GM21367 (cell line): Measurements from ENCODE around the gene C15orf62.

Source experiments
- ATAC-seq: cut with Tn5 transposase; IDR thresholded peaks from one replicate; pipeline ENCODE4 v1.9.1; 2021; ENCODE audit not compliant: unreplicated experiment

Gene C15orf62, protein sequence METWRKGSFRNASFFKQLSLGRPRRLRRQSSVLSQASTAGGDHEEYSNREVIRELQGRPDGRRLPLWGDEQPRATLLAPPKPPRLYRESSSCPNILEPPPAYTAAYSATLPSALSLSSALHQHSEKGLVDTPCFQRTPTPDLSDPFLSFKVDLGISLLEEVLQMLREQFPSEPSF

DNA sequence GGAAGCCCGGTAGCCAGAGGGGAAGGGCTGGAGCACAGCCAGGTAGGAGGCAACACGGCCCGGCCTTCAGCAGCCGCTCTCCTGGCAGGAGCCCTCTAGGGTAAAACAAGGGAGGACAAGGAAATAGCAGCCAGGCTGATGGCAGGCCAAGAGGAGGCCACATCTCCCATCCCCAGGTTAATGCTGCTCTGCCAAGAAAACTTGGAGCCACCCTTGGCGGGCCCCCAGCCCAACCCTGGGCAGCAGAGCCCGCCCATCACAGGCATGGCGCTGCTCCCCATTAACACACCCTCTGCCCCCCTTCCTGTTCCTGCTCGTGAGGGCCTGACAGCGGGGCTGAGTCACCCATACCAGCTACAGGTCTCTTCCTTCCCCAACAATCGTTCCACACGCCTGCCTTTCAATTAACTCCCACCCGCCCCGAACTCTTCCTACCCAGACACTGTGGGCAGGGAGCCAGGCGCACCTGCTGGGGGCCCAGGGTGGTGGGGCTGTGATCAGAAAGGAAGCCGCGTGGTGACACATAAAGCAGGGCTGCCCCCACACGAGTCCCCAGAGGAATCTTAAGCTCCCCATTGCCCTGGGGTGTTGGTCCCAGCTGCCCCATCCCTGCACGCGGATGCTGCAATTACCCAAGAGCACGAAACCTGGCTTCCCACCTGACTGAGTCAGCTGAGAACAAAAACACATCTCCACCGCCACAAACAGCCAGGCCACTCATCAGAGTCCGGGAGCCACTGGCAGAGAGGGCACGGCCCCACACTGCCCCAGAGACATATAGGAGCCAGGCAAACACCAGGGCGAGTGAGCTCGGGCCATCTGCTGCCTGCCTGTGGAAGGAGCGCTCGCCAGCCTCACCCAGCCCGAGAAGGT, at the start of gene C15orf62:
C15orf62 (plus strand) TSS at position 707 of the 873 bp plus-strand sequence. CDS start 516 bp downstream, outside the sequence.
- peak; percentile 37 for ATAC-seq

- no peak for ATAC-seq
These were observed 48.1 kb upstream of the C15orf62 start for GRCh38 chr15:40721701-40722100.

DNA sequence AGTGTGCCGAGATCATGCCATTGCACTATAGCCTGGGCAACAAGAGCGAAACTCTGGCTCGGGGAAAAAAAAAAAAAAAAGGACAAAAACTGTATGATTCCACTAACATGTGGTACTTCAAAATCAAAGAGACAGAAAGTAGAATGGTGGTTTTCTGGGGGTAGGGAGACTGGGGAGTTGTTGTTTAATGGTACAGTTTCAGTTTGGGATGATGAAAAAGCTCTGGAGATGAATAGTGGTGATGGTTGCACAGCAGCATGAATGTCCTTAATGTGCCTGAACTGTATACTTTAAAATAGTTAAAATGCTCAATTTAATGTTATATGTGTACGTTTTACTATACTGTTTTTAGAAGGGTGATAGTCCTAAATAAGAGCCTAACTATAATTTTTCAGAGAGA, 47.4 kb upstream of the C15orf62 start:
- ATAC-seq, result no peak

DNA sequence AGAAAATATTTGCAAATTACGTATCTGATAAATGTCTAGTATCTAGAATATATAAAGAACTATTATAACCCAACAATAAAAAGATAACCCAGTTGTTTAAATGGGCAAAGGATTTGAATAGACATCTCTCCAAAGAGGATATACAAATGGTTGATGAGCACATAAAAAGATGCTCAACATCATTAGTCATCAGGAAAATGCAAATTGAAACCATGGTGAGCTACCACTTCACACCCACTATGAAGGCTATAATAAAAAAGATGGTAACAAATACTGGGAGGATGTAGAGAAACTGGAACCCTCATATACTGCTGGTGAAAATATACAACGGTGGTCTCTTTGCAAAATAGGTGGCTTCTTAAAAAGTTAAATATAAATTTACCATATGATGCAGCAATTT, 46.8 kb upstream of the C15orf62 start:
- ATAC-seq, result no peak

DNA sequence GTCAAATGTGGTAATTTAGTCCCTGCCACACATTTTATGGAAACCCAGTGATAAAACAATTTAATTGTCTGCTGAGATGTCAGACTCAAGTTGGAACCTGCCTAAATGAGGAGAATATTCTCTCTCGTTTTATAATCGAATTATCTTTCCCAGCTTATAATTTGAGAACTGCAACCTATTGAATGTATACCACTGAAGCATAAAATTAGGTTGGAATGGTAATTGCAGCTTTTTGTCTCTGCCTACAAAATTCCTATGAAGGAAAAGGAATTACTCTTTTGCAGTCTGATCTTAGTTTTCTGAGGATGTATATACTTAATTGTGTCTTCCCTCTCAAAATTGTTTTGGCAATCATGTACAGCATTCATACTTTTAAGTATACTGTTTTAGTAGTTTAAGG, 45.9 kb upstream of the C15orf62 start:
- no peak for ATAC-seq

GRCh38 chr15:40731034-40731433, 38.7 kb upstream of the C15orf62 start:
- ATAC-seq, result no peak

DNA sequence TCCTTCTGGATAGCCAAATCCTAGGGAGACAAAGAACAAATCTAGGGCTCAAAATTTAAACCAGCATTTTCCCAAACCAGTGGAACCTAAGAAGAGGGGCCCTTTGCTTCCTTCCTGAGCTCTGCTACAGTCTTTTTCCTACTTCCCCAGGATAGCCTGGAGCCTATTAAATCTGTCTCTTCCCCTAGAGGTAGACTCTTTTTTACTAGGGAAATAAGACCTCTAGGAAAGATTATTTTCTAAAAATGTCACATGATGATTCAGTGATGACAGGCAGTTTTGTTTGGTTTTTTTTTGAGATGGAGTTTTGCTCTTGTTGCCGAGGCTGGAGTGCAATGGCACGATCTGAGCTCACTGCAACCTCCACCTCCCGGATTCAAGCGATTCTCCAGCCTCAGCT, 33.2 kb upstream of the C15orf62 start:
- no peak for ATAC-seq

GRCh38 chr15:40737048-40737447, 32.7 kb upstream of the C15orf62 start:
- no peak for ATAC-seq

GRCh38 chr15:40739047-40739446, 30.7 kb upstream of the C15orf62 start:
- no peak for ATAC-seq

DNA sequence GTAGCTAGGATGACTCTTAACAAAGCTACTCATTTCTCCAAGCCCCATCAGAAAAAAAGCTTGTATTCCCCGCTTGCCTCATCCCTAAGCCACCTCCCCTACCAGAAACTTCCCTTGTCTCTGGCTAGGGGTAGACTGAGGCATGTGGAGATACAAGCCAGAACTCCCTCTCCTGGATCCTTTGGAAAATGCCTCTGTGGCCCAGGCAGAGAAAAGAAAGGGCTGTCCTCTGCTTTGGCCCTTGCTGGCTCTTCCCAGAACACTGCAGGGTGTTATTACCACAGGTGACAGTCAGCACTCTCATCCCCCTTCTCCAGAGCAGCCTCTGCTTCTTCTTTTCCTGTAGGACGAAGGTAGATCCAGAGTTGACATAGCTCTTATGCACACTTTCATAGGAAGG, 29.9 kb upstream of the C15orf62 start:
- no peak for ATAC-seq

DNA sequence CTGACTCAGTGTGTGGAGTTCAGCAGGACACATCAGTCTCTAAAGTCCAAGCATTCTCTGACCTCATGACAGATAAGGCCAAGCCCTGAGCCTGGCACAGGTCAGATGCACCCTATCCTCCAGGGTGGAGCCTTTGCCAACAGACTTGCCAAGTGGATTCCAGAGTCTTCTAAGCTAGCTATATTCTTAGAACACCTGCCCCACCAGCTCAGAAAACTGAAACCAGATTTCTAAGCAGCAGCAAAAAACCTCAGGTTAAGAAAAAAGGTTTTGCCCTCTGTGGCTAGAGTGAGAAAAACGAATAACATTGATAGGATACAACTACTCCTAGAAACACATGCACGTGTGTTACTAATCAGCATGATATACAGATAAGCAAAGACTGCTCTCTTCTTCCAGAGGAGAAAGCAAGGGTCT, 26.3 kb upstream of the C15orf62 start:
- no peak for ATAC-seq

GRCh38 chr15:40743921-40744814, 25.6 kb upstream of the C15orf62 start:
- no peak for ATAC-seq

DNA sequence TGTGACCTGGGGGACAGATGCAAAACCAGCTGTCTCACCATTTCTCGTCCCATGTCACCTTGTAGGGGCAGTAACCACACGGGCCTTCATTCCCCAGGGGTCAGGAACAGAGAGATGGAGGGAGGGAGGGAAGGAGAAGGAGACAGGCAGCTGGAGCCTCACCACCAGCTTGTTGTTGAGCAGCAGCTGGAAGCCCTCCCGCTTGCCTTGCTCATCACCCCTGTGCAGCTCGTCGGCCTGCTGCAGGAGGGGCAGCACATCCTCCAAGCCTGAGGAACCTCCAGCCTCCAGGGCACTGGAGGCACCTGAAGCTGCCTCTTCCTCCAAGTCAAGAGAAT, 25.0 kb upstream of the C15orf62 start:
- ATAC-seq, result no peak

DNA sequence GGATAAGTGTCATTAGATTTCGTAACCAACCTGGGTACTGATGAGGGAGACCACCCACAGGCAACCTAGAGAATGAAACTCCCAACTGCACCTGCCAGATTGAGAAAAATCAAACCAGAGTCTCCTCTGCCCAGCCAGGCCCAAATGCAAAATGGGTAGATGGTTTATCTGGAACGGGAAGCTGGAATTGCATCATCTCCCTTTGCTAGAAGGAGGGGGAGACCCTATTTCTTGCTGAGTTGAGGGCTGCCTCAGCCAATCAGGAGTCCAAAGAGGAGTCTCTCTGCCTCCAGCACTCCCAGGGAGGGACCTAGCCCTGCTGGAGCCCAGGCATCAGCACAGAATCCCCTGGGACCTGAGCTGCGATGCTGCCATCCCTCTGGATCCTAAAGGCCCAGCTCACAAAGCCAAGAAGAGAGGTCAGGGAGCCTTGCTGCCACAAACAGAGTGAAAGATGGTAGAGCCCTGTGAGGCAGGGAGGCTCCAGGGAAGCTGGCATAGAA, 22.8 kb upstream of the C15orf62 start:
- no peak for ATAC-seq

GRCh38 chr15:40747685-40748631, 21.8 kb upstream of the C15orf62 start:
- no peak for ATAC-seq

GRCh38 chr15:40749151-40749630, 20.6 kb upstream of the C15orf62 start:
- ATAC-seq, result no peak

DNA sequence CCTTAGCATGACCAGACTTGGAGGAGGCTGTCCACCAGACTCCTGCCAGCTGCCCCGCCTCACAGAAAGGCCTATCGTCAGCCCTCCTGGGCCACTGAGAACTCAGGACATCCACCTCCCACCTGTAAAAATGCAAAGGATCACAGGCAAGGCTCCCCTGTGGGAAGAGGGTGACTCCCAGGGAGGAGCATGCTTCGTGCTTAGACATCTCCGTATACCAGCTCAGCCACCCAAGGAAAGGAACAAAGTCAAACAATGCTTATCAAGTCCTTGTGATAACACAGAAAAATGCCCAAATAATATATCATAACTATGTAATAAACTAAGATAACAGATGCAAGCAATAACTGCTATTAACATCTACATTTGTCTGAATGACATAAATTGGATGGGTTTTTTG, 18.9 kb upstream of the C15orf62 start:
- no peak for ATAC-seq

DNA sequence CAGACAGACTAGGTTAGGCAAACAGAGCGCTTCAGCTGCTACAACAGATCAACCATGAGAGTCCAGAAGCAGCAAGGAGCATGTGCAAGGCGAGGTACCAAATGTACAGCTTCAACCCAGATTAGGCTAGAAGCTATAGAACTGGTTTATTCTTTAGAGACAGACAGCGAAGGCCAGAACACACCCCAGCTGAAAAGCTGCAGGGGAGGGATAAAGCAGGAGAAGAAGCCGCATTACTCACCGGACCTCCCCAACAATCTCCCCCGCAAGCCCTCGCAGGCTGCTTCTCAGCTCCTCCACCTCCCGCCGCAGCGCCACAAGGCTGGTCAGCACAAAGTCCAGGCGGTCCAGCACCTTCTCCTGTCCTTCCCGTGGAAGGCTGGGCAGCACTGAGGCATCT, 18.0 kb upstream of the C15orf62 start:
- no peak for ATAC-seq

- ATAC-seq, result no peak
These were observed 15.3 kb upstream of the C15orf62 start for GRCh38 chr15:40754574-40754882.
